SHP77 treated with DMSO at 0.1 percent for 48 hours (cell line): ENCODE data around the gene FFAR4.
A peak's percentile ranks its signal among the peaks of the same experiment; 100 is the strongest.
"Not testable (repeated sequence)": the region's sequence is repeated elsewhere in the genome, so short reads cannot be mapped to it uniquely, and the experiment has no call there.

ENCODE experiments used
- DNase-seq: peaks from one replicate; lab custom pipeline; 2025; lab: John Stamatoyannopoulos, UW

FFAR4 gene

GRCh38 chr10:93566435-93567276 lies at the start of gene FFAR4:
FFAR4 (plus strand) TSS chr10:93566665; CDS start chr10:93566721, 56 bp downstream.
- no peak for DNase-seq

- no peak for DNase-seq
Observed at GRCh38 chr10:93518531-93518930, 47.9 kb upstream of the FFAR4 start.

- no peak for DNase-seq
Observed at GRCh38 chr10:93535293-93535692, 31.2 kb upstream of the FFAR4 start.

GRCh38 chr10:93540871-93541270 lies 25.6 kb upstream of the FFAR4 start:
- DNase-seq = not testable (repeated sequence)

- DNase-seq = no peak
Observed at GRCh38 chr10:93541402-93542357, 24.8 kb upstream of the FFAR4 start.

- peak; percentile 48 for DNase-seq
Observed at GRCh38 chr10:93542358-93542791, 24.1 kb upstream of the FFAR4 start.

- DNase-seq = not testable (repeated sequence)
Observed at GRCh38 chr10:93546995-93547394, 19.5 kb upstream of the FFAR4 start.

GRCh38 chr10:93547522-93547921 lies 18.9 kb upstream of the FFAR4 start:
- no peak for DNase-seq

GRCh38 chr10:93548376-93549071 lies 17.9 kb upstream of the FFAR4 start:
- DNase-seq = no peak

- DNase-seq = no peak
Observed at GRCh38 chr10:93550606-93551005, 15.9 kb upstream of the FFAR4 start.

- no peak for DNase-seq
Observed at GRCh38 chr10:93552780-93553179, 13.7 kb upstream of the FFAR4 start.

- DNase-seq = no peak
Observed at GRCh38 chr10:93553482-93554315, 12.8 kb upstream of the FFAR4 start.

GRCh38 chr10:93554316-93554663 lies 12.2 kb upstream of the FFAR4 start:
- DNase-seq = no peak

- DNase-seq = peak; percentile 50
Observed at GRCh38 chr10:93554760-93555432, 11.6 kb upstream of the FFAR4 start.

- no peak for DNase-seq
Observed at GRCh38 chr10:93559490-93559889, 7.0 kb upstream of the FFAR4 start.

- DNase-seq = no peak
Observed at GRCh38 chr10:93560541-93560940, 5.9 kb upstream of the FFAR4 start.

- no peak for DNase-seq
Observed at GRCh38 chr10:93565446-93565845, 1.0 kb upstream of the FFAR4 start.

GRCh38 chr10:93567277-93568104 lies 1.0 kb downstream of the FFAR4 start:
- DNase-seq = no peak

GRCh38 chr10:93568105-93568390 lies 1.6 kb downstream of the FFAR4 start:
- DNase-seq = no peak

GRCh38 chr10:93570383-93570782 lies 3.9 kb downstream of the FFAR4 start:
- DNase-seq = no peak
